ENCODE data around the gene CSTPP1.
"Not testable (repeated sequence)": the region's sequence is repeated elsewhere in the genome, so short reads cannot be mapped to it uniquely, and the experiment has no call there.

GRCh38 chr11:47206577-47206976, 270.0 kb downstream of the CSTPP1 start:
- TF ChIP-seq CTCF, POLR2AphosphoS5, POLR2A (IDR thresholded peaks at IDR 0.05): not testable (repeated sequence)

All from stomach (tissue), 4 donors.